IPS-20b (cell line): ENCODE measurements around the gene HAS3.
"Not testable (repeated sequence)": the region's sequence is repeated elsewhere in the genome, so short reads cannot be mapped to it uniquely, and the experiment has no call there.

ENCODE experiments used
- H3K27ac ChIP-seq: one replicate; pipeline ENCODE4 v1.5.1; 2013; ENCODE audit warnings: low read length
- H3K27me3 ChIP-seq: 2 replicates; pipeline ENCODE4 v1.6.1; 2013; ENCODE audit warnings: mild to moderate bottlenecking, low read length, inconsistent platforms; ENCODE audit not compliant: insufficient read depth
- H3K36me3 ChIP-seq: 2 replicates; pipeline ENCODE4 v1.6.1; 2013; ENCODE audit warnings: low read depth, mild to moderate bottlenecking, inconsistent platforms, low read length, moderate library complexity; ENCODE audit not compliant: insufficient read depth
- H3K4me1 ChIP-seq: 2 replicates; pipeline ENCODE4 v1.6.1; 2013; ENCODE audit warnings: mild to moderate bottlenecking, control low read depth, inconsistent platforms, low read length, moderate library complexity; ENCODE audit not compliant: insufficient read depth
- H3K4me3 ChIP-seq: 2 replicates; pipeline ENCODE4 v1.5.1; 2013; ENCODE audit warnings: mild to moderate bottlenecking, low read length, inconsistent platforms
- H3K9ac ChIP-seq: 2 replicates; pipeline ENCODE4 v1.6.1; 2013; ENCODE audit warnings: low read depth, mild to moderate bottlenecking, inconsistent platforms, low read length, moderate library complexity
- H3K9me3 ChIP-seq: 2 replicates; pipeline ENCODE4 v1.6.1; 2013; ENCODE audit warnings: mild to moderate bottlenecking, low read depth, low read length, inconsistent platforms; ENCODE audit not compliant: insufficient read depth

The HAS3 gene

DNA sequence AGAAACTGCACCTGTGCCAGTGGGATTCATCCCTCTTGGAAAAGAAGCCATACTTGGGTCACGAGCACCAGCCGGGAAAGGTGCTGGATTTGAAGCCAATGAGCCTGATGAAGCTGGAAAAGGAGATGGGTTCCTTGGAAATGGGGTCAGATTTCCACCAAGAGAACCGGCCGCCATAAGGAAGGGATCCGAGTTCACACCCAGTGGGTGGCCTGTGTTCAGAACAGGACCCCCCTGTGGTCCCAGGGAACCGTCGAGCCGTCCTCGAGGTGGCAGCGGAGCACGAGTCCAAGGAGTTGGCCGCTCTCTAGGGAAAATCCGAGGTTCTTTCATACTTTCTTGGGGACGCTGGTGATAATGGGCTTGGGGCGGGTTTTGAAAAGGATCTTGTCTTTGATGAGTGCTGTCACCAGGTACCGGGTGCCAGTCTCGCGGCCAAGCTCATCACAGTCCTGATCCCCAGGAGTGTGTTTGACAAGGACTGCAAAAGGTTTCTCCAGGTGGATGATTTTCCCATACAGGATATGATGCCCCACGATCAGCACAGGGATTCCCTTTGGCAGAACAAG is 14.7 kb downstream of the HAS3 start:
- no peak overlapping the region for H3K9ac ChIP-seq
- no peaks in the 10 kb centered on the region for H3K9me3 ChIP-seq
- H3K4me3 ChIP-seq: no peak overlapping the region
- H3K36me3 ChIP-seq: peaks cover 62% of the 10 kb centered on the region
- H3K27me3 ChIP-seq: no peaks in the 10 kb centered on the region
- no peak overlapping the region for H3K27ac ChIP-seq
- H3K4me1 ChIP-seq: no peaks in the 10 kb centered on the region

- Histone ChIP-seq H3K9me3 (no peaks in the 10 kb centered on the region), H3K4me3 (no peak overlapping the region), H3K27ac (no peak overlapping the region), H3K36me3 (peaks cover 45% of the 10 kb centered on the region), H3K4me1 (no peaks in the 10 kb centered on the region), H3K27me3 (no peaks in the 10 kb centered on the region), H3K9ac (no peak overlapping the region)
Observed at GRCh38 chr16:69123910-69124309, 18.5 kb downstream of the HAS3 start.

GRCh38 chr16:69124406-69124805 is 19.0 kb downstream of the HAS3 start:
- H3K4me1 ChIP-seq, H3K27ac ChIP-seq, H3K9ac ChIP-seq, H3K9me3 ChIP-seq, H3K4me3 ChIP-seq, H3K27me3 ChIP-seq: not testable (repeated sequence)
- peaks cover 40% of the 10 kb centered on the region for H3K36me3 ChIP-seq

DNA sequence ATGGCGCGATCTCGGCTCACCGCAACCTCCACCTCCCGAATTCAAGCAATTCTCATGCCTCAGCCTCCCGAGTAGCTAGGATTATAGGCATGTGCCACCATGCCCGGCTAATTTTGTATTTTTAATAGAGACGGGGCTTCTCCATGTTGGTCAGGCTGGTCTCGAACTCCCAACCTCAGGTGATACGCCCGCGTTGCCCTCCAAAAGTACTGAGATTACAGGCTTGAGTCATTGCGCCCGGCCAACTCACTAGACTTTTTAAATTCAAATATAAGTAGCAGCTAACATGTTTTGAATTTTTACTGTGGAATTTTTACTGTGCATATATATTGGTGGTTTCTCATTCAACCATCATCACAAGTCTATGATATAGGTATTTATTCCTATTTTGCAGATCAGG is 19.5 kb downstream of the HAS3 start:
- not testable (repeated sequence) for H3K27ac ChIP-seq, H3K9me3 ChIP-seq, H3K4me1 ChIP-seq, H3K9ac ChIP-seq, H3K27me3 ChIP-seq, H3K4me3 ChIP-seq
- peaks cover 35% of the 10 kb centered on the region for H3K36me3 ChIP-seq

GRCh38 chr16:69126221-69126620 is 20.8 kb downstream of the HAS3 start:
- H3K27me3 ChIP-seq: no peaks in the 10 kb centered on the region
- H3K9me3 ChIP-seq: no peaks in the 10 kb centered on the region
- no peak overlapping the region for H3K27ac ChIP-seq
- H3K9ac ChIP-seq: no peak overlapping the region
- peaks cover 5% of the 10 kb centered on the region; the same call in 1 of the 2 replicates for H3K4me1 ChIP-seq
- no peak overlapping the region for H3K4me3 ChIP-seq
- peaks cover 32% of the 10 kb centered on the region for H3K36me3 ChIP-seq

GRCh38 chr16:69126801-69127200 is 21.3 kb downstream of the HAS3 start:
- peaks cover 31% of the 10 kb centered on the region for H3K36me3 ChIP-seq
- H3K9ac ChIP-seq, H3K27me3 ChIP-seq, H3K4me1 ChIP-seq, H3K4me3 ChIP-seq, H3K27ac ChIP-seq, H3K9me3 ChIP-seq: not testable (repeated sequence)

GRCh38 chr16:69127966-69128510 is 22.6 kb downstream of the HAS3 start:
- peaks cover 31% of the 10 kb centered on the region for H3K36me3 ChIP-seq
- no peak overlapping the region for H3K4me3 ChIP-seq
- no peaks in the 10 kb centered on the region for H3K9me3 ChIP-seq
- H3K4me1 ChIP-seq: peaks cover 5% of the 10 kb centered on the region; the same call in 1 of the 2 replicates
- no peaks in the 10 kb centered on the region for H3K27me3 ChIP-seq
- no peak overlapping the region for H3K27ac ChIP-seq
- H3K9ac ChIP-seq: no peak overlapping the region

DNA sequence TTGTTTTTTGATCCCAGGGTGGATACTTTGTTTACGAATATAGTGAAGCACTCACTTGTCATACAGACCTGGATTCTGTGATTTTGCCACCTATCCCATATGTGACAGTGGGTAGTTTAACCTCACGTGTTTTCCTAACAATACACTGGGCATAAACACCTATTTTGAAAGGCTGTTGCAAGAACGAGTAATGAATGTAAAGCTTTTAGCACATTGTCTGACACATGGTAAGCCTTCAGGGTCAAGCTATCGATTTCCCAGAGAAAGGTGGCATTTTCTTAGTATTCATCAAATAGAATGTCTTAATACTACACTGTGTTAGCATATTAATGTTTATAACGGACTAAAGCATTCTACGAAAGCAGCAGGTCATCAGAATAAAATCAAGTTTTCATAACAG is 25.0 kb downstream of the HAS3 start:
- Histone ChIP-seq H3K9ac (peak overlapping the region; percentile 100; the same call in 1 of the 2 replicates), H3K4me1 (peaks cover 14% of the 10 kb centered on the region), H3K4me3 (peak overlapping the region; percentile 99; the same call in 1 of the 2 replicates), H3K27me3 (no peaks in the 10 kb centered on the region), H3K9me3 (no peaks in the 10 kb centered on the region), H3K27ac (no peak overlapping the region), H3K36me3 (peaks cover 47% of the 10 kb centered on the region)

- Histone ChIP-seq H3K27ac (peak overlapping the region; percentile 100), H3K9me3 (no peaks in the 10 kb centered on the region), H3K4me3 (peak overlapping the region; percentile 99), H3K4me1 (peaks cover 14% of the 10 kb centered on the region), H3K27me3 (no peaks in the 10 kb centered on the region), H3K36me3 (peaks cover 47% of the 10 kb centered on the region), H3K9ac (peak overlapping the region; percentile 100)
Observed at GRCh38 chr16:69131167-69131838, 25.9 kb downstream of the HAS3 start.

DNA sequence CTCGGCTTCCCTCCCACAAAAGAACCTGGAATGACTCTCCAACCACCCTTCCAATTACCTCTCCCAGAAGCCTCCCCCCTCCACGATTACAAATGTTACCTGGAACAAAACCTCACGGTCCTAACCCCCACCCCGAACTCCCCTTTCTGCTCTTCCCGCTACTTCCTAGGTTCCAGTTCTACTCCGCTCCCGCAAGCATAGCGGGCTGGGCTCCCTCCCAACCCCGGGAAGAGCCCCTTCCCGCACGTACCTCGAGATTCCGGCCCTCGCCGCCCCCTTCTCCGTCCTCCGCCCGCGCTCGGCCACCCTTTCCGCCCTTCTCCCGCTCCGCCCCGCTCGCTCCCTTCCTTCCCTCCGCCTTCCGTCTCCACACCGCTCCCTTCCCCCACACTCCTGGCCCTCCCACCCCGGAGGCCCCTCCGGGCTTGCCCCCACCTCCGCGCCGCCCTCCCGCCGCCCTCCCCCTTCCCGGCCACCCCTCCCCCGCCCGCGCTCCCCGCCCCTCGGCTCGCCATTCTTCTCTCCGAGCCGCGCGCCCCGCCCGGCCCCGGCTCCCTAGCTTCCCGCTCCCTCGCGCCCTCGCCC is 26.5 kb downstream of the HAS3 start:
- no peaks in the 10 kb centered on the region for H3K27me3 ChIP-seq
- peak overlapping the region; percentile 100 for H3K9ac ChIP-seq
- no peaks in the 10 kb centered on the region for H3K9me3 ChIP-seq
- peak overlapping the region; percentile 100 for H3K27ac ChIP-seq
- H3K4me3 ChIP-seq: peak overlapping the region; percentile 99
- H3K4me1 ChIP-seq: peaks cover 14% of the 10 kb centered on the region
- H3K36me3 ChIP-seq: peaks cover 48% of the 10 kb centered on the region

GRCh38 chr16:69132424-69133252 is 27.2 kb downstream of the HAS3 start, which contains the start of the genes CHTF8 and UTP4:
Gene CHTF8 (minus strand): TSS chr16:69132588. CDS start chr16:69121458, 11,130 bp downstream.
Gene UTP4 (plus strand): TSS chr16:69132649. CDS start chr16:69133460, 811 bp downstream.
- peak within 1 kb of the TSS; percentile 99 for H3K4me3 ChIP-seq
- peak within 1 kb of the TSS; percentile 100 for H3K27ac ChIP-seq
- H3K4me1 ChIP-seq: peaks cover 14% of the 10 kb centered on the region
- H3K9ac ChIP-seq: peak within 1 kb of the TSS; percentile 100
- no peaks in the 10 kb centered on the region for H3K27me3 ChIP-seq
- no peaks in the 10 kb centered on the region for H3K9me3 ChIP-seq
- peaks cover 52% of the 10 kb centered on the region for H3K36me3 ChIP-seq
